GM12878 (cell line): Measurements from ENCODE around the gene PLEKHM2. TPM values are rescaled to one million over a fixed set of nuclear protein-coding genes. Genes with fewer than 3 reads are reported as not detected.

ENCODE experiments used
- ATAC-seq: fragments of 200-7000 bp; cut with Tn5 transposase; 3 replicates; pipeline ENCODE4 v1.9.1; 2020; ENCODE audit warnings: mild to moderate bottlenecking, moderate library complexity
- BruUV-seq: library from RNA; stranded (reverse); fragments of 400-500 nt; replicated peaks from 2 replicates; lab custom pipeline; 2021; lab: Mats Ljungman, UMichigan
- CTCF ChIA-PET: fragments of 300-600 bp; sonication (Branson Sonifier 250); formaldehyde crosslinking; extraction: SDS; loops from one replicate; lab custom pipeline; 2021; ENCODE audit warnings: inconsistent platforms; lab: Yijun Ruan, JAX
- POLR2A ChIA-PET: fragments of 350-600 bp; formaldehyde crosslinking; extraction: SDS; loops from one replicate; lab custom pipeline; 2021; ENCODE audit warnings: inconsistent platforms; lab: Charles Lee
- RAD21 ChIA-PET: fragments of 300-600 bp; sonication (Branson Sonifier 250); formaldehyde crosslinking; loops from one replicate; lab custom pipeline; 2023; ENCODE audit warnings: antibody characterized with exemption; ENCODE audit not compliant: unreplicated experiment; lab: Charles Lee
- SMC1A ChIA-PET: fragments of 300-600 bp; sonication (Branson Sonifier 250); formaldehyde crosslinking; loops from one replicate; lab custom pipeline; 2023; ENCODE audit not compliant: unreplicated experiment, uncharacterized antibody; lab: Charles Lee
- DNase-seq: peaks from one replicate; pipeline ENCODE4 v3.0.0-alpha.2; 2011; ENCODE audit warnings: low read depth, low spot score
- FAIRE-seq: peaks from 3 replicates; lab custom pipeline; 2011; peaks lifted over from hg19 to GRCh38; lab: Jason Lieb, UNC
- H2AFZ ChIP-seq: 2 replicates; pipeline ENCODE4 v1.6.0; 2011; ENCODE audit warnings: low read depth, low read length, control low read depth; ENCODE audit not compliant: control insufficient read depth
- H3K27ac ChIP-seq: 2 replicates; pipeline ENCODE4 v1.5.1; 2011; ENCODE audit warnings: control low read depth; ENCODE audit not compliant: control insufficient read depth, insufficient read depth
- H3K27me3 ChIP-seq, 2 experiments: replicated peaks in 1 of 2; 2 replicates each; pipeline versions ENCODE4 v1.6.0 to v1.6.1; 2011; ENCODE audit warnings: low read length in 1 of 2; ENCODE audit not compliant: control insufficient read depth in 2 of 2, insufficient read depth in 2 of 2
- H3K36me3 ChIP-seq, 2 experiments: 2 replicates each; pipeline ENCODE4 v1.5.1; 2011; ENCODE audit warnings: low read length in 1 of 2; ENCODE audit not compliant: control insufficient read depth in 2 of 2, insufficient read depth in 2 of 2
- H3K4me1 ChIP-seq: 2 replicates; pipeline ENCODE4 v1.6.1; 2011; ENCODE audit warnings: mild to moderate bottlenecking, low read length, moderate library complexity, mixed read lengths; ENCODE audit not compliant: control insufficient read depth, insufficient read depth
- H3K4me2 ChIP-seq: 2 replicates; pipeline ENCODE4 v1.6.0; 2011; ENCODE audit warnings: control low read depth; ENCODE audit not compliant: control insufficient read depth, insufficient read depth
- H3K4me3 ChIP-seq: fragments of 200-600 bp; sonication (generic); 2 replicates; pipeline ENCODE4 v1.5.1; 2016
- H3K79me2 ChIP-seq: 2 replicates; pipeline ENCODE4 v1.6.0; 2011; ENCODE audit warnings: low read length; ENCODE audit not compliant: control insufficient read depth, insufficient read depth
- H3K9ac ChIP-seq: 2 replicates; pipeline ENCODE4 v1.8.0; 2011; ENCODE audit warnings: low read length, control low read depth, mixed read lengths; ENCODE audit not compliant: control insufficient read depth, insufficient read depth
- H3K9me3 ChIP-seq: replicated peaks from 3 replicates; pipeline ENCODE4 v1.5.1; 2011; ENCODE audit warnings: mild to moderate bottlenecking, low read length; ENCODE audit not compliant: control insufficient read depth, insufficient read depth
- H4K20me1 ChIP-seq: 2 replicates; pipeline ENCODE4 v1.6.0; 2011; ENCODE audit not compliant: control insufficient read depth, insufficient read depth
- ASH2L ChIP-seq: fragments of 300-600, 200-600 bp; sonication (generic); IDR thresholded peaks from 2 replicates; pipeline ENCODE4 v1.6.1; 2017; ENCODE audit warnings: low read depth, mild to moderate bottlenecking, borderline replicate concordance
- CBFB ChIP-seq: IDR thresholded peaks from 2 replicates; pipeline ENCODE4 v1.6.1; 2016; ENCODE audit warnings: antibody characterized with exemption, low read depth
- IRF4 ChIP-seq: IDR thresholded peaks from 2 replicates; pipeline ENCODE4 v1.6.1; 2011; ENCODE audit warnings: low read depth, low read length
- MTA3 ChIP-seq: IDR thresholded peaks from 2 replicates; pipeline ENCODE4 v1.6.1; 2012; ENCODE audit warnings: low read length, inconsistent platforms, borderline replicate concordance
- RAD51 ChIP-seq: fragments of 450-650 bp; IDR thresholded peaks from 2 replicates; pipeline ENCODE4 v1.6.1; 2016; ENCODE audit warnings: moderate library complexity, mild to moderate bottlenecking, inconsistent platforms
- RBBP5 ChIP-seq: fragments of 200-600 bp; sonication (generic); conservative IDR thresholded peaks from 2 replicates; pipeline ENCODE4 v1.6.1; 2016
- RFX5 ChIP-seq: IDR thresholded peaks from 2 replicates; pipeline ENCODE4 v1.6.1; 2011; ENCODE audit warnings: low read depth, low read length, improper control_type of control experiment
- RUNX3 ChIP-seq: IDR thresholded peaks from 2 replicates; pipeline ENCODE4 v1.6.1; 2012; ENCODE audit warnings: low read length, inconsistent platforms
- SMAD1 ChIP-seq: fragments of 450-650 bp; IDR thresholded peaks from 2 replicates; pipeline ENCODE4 v1.6.1; 2018; ENCODE audit warnings: mild to moderate bottlenecking, low read depth; ENCODE audit not compliant: partially characterized antibody
- SMARCA5 ChIP-seq: fragments of 450-650 bp; IDR thresholded peaks from 2 replicates; pipeline ENCODE4 v1.6.1; 2017; ENCODE audit warnings: mild to moderate bottlenecking
- SUPT20H ChIP-seq: IDR thresholded peaks from 2 replicates; pipeline ENCODE4 v1.6.1; 2011; ENCODE audit warnings: low read depth, mild to moderate bottlenecking, low read length, moderate library complexity, borderline replicate concordance; ENCODE audit not compliant: control insufficient read depth
- TBL1XR1 ChIP-seq: IDR thresholded peaks from 2 replicates; pipeline ENCODE4 v1.6.1; 2012; ENCODE audit warnings: low read depth, low read length, improper control_type of control experiment
- ZNF592 ChIP-seq: fragments of 450-650 bp; IDR thresholded peaks from 2 replicates; pipeline ENCODE4 v1.6.1; 2017; ENCODE audit warnings: mild to moderate bottlenecking, moderate library complexity
- WGBS: methylation state at CpG from one replicate; pipeline ENCODE4 v1.1.6; 2016; ENCODE audit warnings: low lambda C conversion rate; ENCODE audit not compliant: insufficient replicate concordance, insufficient coverage; ENCODE audit errors: missing lambda C conversion rate; 5-methylcytosine and 5-hydroxymethylcytosine counted together
- in situ Hi-C: fragments of 300-500 bp; cut with MboI; formaldehyde crosslinking; loops from 9 replicates; pipeline ENCODE4 v1.14.3; 2018; ENCODE audit warnings: mixed read lengths
- intact Hi-C: fragments of 100-400 bp; cut with micrococcal nuclease; formaldehyde crosslinking; loops from one replicate; pipeline ENCODE4 v1.14.2; 2022; ENCODE audit not compliant: unreplicated experiment
- polyA plus RNA-seq, 11 experiments: library from polyadenylated mRNA; depleted of rRNA in 4 of 11; unstranded in 6 of 11; stranded (reverse) in 5 of 11; fragments of >200 nt; fragmentation: Nextera tagmentation in 4 of 11; fragmentation: Illumina TruSeq in 1 of 11; extraction: Ambion mirVana in 4 of 11; extraction: Trizol in 1 of 11; gene quantifications; 1 replicate in 1 of 11; 2 replicates in 10 of 11; pipeline versions ENCODE4 v1.2.1 to v1.2.3, GENCODE V29; 2011 to 2016; ENCODE audit warnings: inconsistent platforms in 2 of 11, missing spikeins in 2 of 11, low read depth in 1 of 11
- total RNA-seq, 4 experiments: library from RNA; depleted of rRNA in 3 of 4; stranded (reverse); fragments of >200 nt in 3 of 4; fragmentation: Illumina TruSeq in 1 of 4; extraction: Trizol in 1 of 4; gene quantifications; 2 replicates each; pipeline versions ENCODE4 v1.2.1 to v1.2.3, GENCODE V29; 2013 to 2021

Gene PLEKHM2
- total and polyA plus RNA-seq, 10 of the 15 experiments (the other 5 are each of a cell fraction or from before 2014, with no cell fraction given): 0.37 to 55.2 (median 19.3) TPM

- Histone ChIP-seq H3K36me3 (no peaks in the 10 kb centered on the region), H3K9me3 (no peaks in the 10 kb centered on the region; the same call in 2 of the 3 replicates), H2AFZ (no peak overlapping the region), H3K9ac (no peak overlapping the region), H3K27ac (no peak overlapping the region), H3K4me2 (no peak overlapping the region), H3K4me1 (peaks cover 6% of the 10 kb centered on the region), H3K79me2 (no peaks in the 10 kb centered on the region), H3K4me3 (no peak overlapping the region), H3K27me3 (no peaks in the 10 kb centered on the region), H4K20me1 (no peaks in the 10 kb centered on the region)
- FAIRE-seq: no peak
- ChIA-PET POLR2A (interaction anchor here (0.6 kb wide), 1 partner anchor 21 kb away, joined by 3 read pairs; no protein-coding TSS in a partner anchor), RAD21 (no interaction called here), CTCF (no interaction called here), SMC1A (no interaction called here)
- BruUV-seq: no TSS peak
- DNase-seq: no peak
- in situ Hi-C loops: no loop called here
- TF ChIP-seq SUPT20H (no peak), RAD51 (no peak), SMAD1 (no peak), IRF4 (no peak), CBFB (no peak)
- intact Hi-C loops: no loop called here
- WGBS: 13% methylated on average over 2 of the region's 2 CpGs
- no peak for ATAC-seq
These were observed 8.1 kb upstream of the PLEKHM2 start for GRCh38 chr1:15676010-15676409.

GRCh38 chr1:15676688-15677661 is 7.1 kb upstream of the PLEKHM2 start:
- Histone ChIP-seq H4K20me1 (no peaks in the 10 kb centered on the region), H3K4me2 (no peak overlapping the region), H3K4me3 (no peak overlapping the region), H3K27ac (no peak overlapping the region), H3K9ac (no peak overlapping the region), H3K79me2 (no peaks in the 10 kb centered on the region), H3K36me3 (no peaks in the 10 kb centered on the region), H3K9me3 (no peaks in the 10 kb centered on the region; the same call in 2 of the 3 replicates), H3K27me3 (no peaks in the 10 kb centered on the region), H3K4me1 (peaks cover 6% of the 10 kb centered on the region), H2AFZ (no peak overlapping the region)
- DNase-seq (no peak), ATAC-seq (no peak), FAIRE-seq (no peak)
- no TSS peak for BruUV-seq
- ChIA-PET RAD21 (interaction anchor here (0.7 kb wide), 1 partner anchor 33 kb away, joined by 3 read pairs; no protein-coding TSS in a partner anchor), POLR2A (interaction anchor here (0.6 to 1.0 kb wide), 2 partner anchors 9 to 19 kb away, joined by 3 read pairs; no protein-coding TSS in a partner anchor), CTCF (interaction anchor here (0.6 kb wide), 1 partner anchor 184 kb away, joined by 3 read pairs; no protein-coding TSS in a partner anchor), SMC1A (interaction anchor here (0.9 to 1.8 kb wide), 6 partner anchors 11 to 115 kb away, joined by 3 to 5 read pairs (median 3); no protein-coding TSS in a partner anchor)
- in situ Hi-C loops (no loop called here), intact Hi-C loops (no loop called here)
- 74% methylated on average over 6 of the region's 6 CpGs for WGBS
- TF ChIP-seq SMARCA5: no peak
- TF ChIP-seq RUNX3: no peak
- TF ChIP-seq TBL1XR1: no peak
- no peak for TF ChIP-seq RFX5
- TF ChIP-seq MTA3: no peak
- no peak for TF ChIP-seq ASH2L
- no peak for TF ChIP-seq ZNF592
- TF ChIP-seq CBFB: no peak
- no peak for TF ChIP-seq RBBP5
